Activated CD8-positive, alpha-beta memory T cell treated with anti-CD3 and anti-CD28 coated beads for 36 hours (primary cell): ENCODE data around the gene KCNJ8. TPM values are rescaled to one million over a fixed set of nuclear protein-coding genes. Genes with fewer than 3 reads are reported as not detected.
"Not testable (repeated sequence)": the region's sequence is repeated elsewhere in the genome, so short reads cannot be mapped to it uniquely, and the experiment has no call there.

Experiments used
- CTCF ChIA-PET: fragments of 350-600 bp; sonication (Branson Sonifier 250); formaldehyde crosslinking; loops from one replicate; lab custom pipeline; 2021; ENCODE audit warnings: antibody characterized with exemption; lab: Charles Lee
- POLR2A ChIA-PET: fragments of 350-600 bp; sonication (Branson Sonifier 250); formaldehyde crosslinking; loops from one replicate; lab custom pipeline; 2021; ENCODE audit warnings: antibody characterized with exemption; lab: Charles Lee
- total RNA-seq, 2 experiments: library from RNA; stranded (reverse); gene quantifications; one replicate each; pipeline ENCODE4 v1.2.3, GENCODE V29; 2021

KCNJ8 gene
- not detected for total RNA-seq

- CTCF ChIA-PET = interaction anchor here (0.6 kb wide), 1 partner anchor 337 kb away, joined by 3 read pairs; no protein-coding TSS in a partner anchor
- POLR2A ChIA-PET = no interaction called here
Observed at GRCh38 chr12:21774358-21775132, at the start of gene KCNJ8. KCNJ8 (minus strand) TSS chr12:21774706; CDS start chr12:21773616, 1,090 bp downstream.

GRCh38 chr12:21823581-21823980 is 49.1 kb upstream of the KCNJ8 start:
- POLR2A ChIA-PET = no interaction called here
- CTCF ChIA-PET = no interaction called here

GRCh38 chr12:21819678-21820077 is 45.2 kb upstream of the KCNJ8 start:
- CTCF ChIA-PET = no interaction called here
- POLR2A ChIA-PET = no interaction called here

GRCh38 chr12:21819236-21819635 is 44.7 kb upstream of the KCNJ8 start:
- CTCF ChIA-PET = no interaction called here
- POLR2A ChIA-PET = no interaction called here

- ChIA-PET POLR2A (no interaction called here), CTCF (interaction anchor here (0.6 kb wide), 1 partner anchor 52 kb away, joined by 3 read pairs; no protein-coding TSS in a partner anchor)
Observed at GRCh38 chr12:21818627-21819026, 44.1 kb upstream of the KCNJ8 start.

- ChIA-PET CTCF (no interaction called here), POLR2A (no interaction called here)
Observed at GRCh38 chr12:21815306-21816062, 41.0 kb upstream of the KCNJ8 start.

GRCh38 chr12:21814814-21815213 is 40.3 kb upstream of the KCNJ8 start:
- CTCF ChIA-PET = no interaction called here
- POLR2A ChIA-PET = no interaction called here

- ChIA-PET POLR2A (no interaction called here), CTCF (no interaction called here)
Observed at GRCh38 chr12:21814327-21814726, 39.8 kb upstream of the KCNJ8 start.

- CTCF ChIA-PET = no interaction called here
- POLR2A ChIA-PET = no interaction called here
Observed at GRCh38 chr12:21813751-21814150, 39.2 kb upstream of the KCNJ8 start.

- ChIA-PET CTCF (no interaction called here), POLR2A (no interaction called here)
Observed at GRCh38 chr12:21813125-21813524, 38.6 kb upstream of the KCNJ8 start.

- POLR2A ChIA-PET, CTCF ChIA-PET: not testable (repeated sequence)
Observed at GRCh38 chr12:21812340-21812739, 37.8 kb upstream of the KCNJ8 start.

GRCh38 chr12:21809100-21809499 is 34.6 kb upstream of the KCNJ8 start:
- POLR2A ChIA-PET = no interaction called here
- CTCF ChIA-PET = no interaction called here

- ChIA-PET CTCF (no interaction called here), POLR2A (no interaction called here)
Observed at GRCh38 chr12:21806255-21806654, 31.7 kb upstream of the KCNJ8 start.

GRCh38 chr12:21801522-21802288 is 27.2 kb upstream of the KCNJ8 start:
- POLR2A ChIA-PET = no interaction called here
- CTCF ChIA-PET = no interaction called here

GRCh38 chr12:21800011-21800410 is 25.5 kb upstream of the KCNJ8 start:
- ChIA-PET CTCF (no interaction called here), POLR2A (no interaction called here)

GRCh38 chr12:21797539-21797938 is 23.0 kb upstream of the KCNJ8 start:
- ChIA-PET POLR2A (no interaction called here), CTCF (no interaction called here)

- ChIA-PET CTCF (no interaction called here), POLR2A (no interaction called here)
Observed at GRCh38 chr12:21795648-21796328, 21.3 kb upstream of the KCNJ8 start.

GRCh38 chr12:21794807-21795595 is 20.5 kb upstream of the KCNJ8 start:
- CTCF ChIA-PET, POLR2A ChIA-PET: not testable (repeated sequence)

- POLR2A ChIA-PET, CTCF ChIA-PET: not testable (repeated sequence)
Observed at GRCh38 chr12:21789687-21790086, 15.2 kb upstream of the KCNJ8 start.
